Activated CD8-positive, alpha-beta memory T cell treated with anti-CD3 and anti-CD28 coated beads for 36 hours (primary cell): Measurements from ENCODE around the gene MTMR2. TPM values are rescaled to one million over a fixed set of nuclear protein-coding genes. Genes with fewer than 3 reads are reported as not detected.

ENCODE experiments used
- CTCF ChIA-PET: fragments of 350-600 bp; sonication (Branson Sonifier 250); formaldehyde crosslinking; loops from one replicate; lab custom pipeline; 2021; ENCODE audit warnings: antibody characterized with exemption; lab: Charles Lee
- POLR2A ChIA-PET: fragments of 350-600 bp; sonication (Branson Sonifier 250); formaldehyde crosslinking; loops from one replicate; lab custom pipeline; 2021; ENCODE audit warnings: antibody characterized with exemption; lab: Charles Lee
- total RNA-seq, 2 experiments: library from RNA; stranded (reverse); gene quantifications; one replicate each; pipeline ENCODE4 v1.2.3, GENCODE V29; 2021

Gene MTMR2
- total RNA-seq, 2 experiments from 2014 or later = 51.5 to 54.2 TPM

DNA sequence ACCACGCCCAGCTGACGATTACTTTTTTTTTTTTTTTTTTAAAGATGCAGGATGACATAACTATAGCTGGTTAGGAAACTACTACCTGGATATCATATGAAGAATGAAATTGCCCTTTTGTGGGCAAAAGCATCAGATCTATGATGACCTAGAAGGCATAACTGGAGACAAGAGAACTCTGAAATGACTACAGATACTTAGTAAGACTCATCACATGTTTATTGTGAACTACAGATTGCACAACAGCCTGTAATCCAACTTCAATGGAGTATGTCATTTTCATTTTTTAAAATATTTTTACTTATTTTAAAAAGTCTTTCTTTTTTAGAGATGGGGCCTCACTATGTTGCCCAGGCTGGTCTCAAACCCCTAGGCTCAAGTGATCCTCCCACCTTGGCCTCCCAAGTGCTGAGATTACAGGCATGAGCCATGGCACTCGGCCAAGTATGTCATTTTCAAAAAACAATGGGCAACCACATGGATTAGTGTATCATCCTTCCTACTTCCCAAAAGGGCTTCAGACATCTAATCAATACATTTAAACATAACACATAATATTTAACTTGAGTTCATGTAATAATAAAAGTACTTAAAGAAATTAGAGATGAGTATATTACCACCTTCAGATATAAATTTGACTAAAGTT, 3.3 kb downstream of the MTMR2 start:
- CTCF ChIA-PET = interaction anchor here (0.7 kb wide), 1 partner anchor 62 kb away, joined by 3 read pairs; no protein-coding TSS in a partner anchor
- POLR2A ChIA-PET = interaction anchor here (0.6 kb wide), 1 partner anchor 133 kb away, joined by 3 read pairs; no protein-coding TSS in a partner anchor

DNA sequence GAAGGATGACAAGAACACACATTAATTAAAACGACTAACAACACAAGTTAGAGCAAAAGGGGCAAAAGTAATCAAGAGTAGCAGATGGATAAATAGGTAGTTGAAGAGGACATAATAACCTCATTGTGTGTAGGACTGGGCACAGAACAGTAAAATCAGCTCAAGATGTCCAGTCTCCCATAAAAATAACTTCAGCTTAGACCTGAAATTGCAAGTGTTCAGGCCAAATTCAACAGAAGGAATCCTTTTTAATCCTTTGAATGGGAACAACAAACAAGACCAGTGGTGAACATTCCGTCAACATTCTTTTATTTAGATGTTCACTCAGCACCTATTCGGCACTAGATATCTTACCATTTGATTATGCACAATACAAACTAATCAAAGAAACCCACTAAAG, 4.4 kb downstream of the MTMR2 start:
- POLR2A ChIA-PET = no interaction called here

DNA sequence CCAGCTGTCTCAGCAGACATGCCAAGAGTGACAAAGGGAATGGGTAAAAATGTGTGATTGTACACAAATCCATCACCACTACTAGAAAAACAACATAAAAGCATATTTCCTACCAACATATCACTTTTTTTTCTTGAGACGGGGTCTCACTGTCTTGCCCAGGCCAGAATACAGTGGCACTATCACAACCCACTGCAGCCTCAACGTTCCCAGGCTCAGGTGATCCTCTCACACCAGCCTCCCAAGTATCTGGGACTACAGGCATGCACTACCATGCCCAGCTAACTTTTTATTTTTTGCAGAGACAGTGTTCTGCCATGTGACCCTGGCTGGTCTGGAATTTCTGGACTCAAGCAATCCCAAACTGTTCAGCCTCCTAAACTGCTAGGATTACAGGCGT, 5.2 kb downstream of the MTMR2 start:
- POLR2A ChIA-PET = no interaction called here
- CTCF ChIA-PET = no interaction called here

More for the DNA sequence above, 4.4 kb downstream of the MTMR2 start:
- CTCF ChIA-PET = no interaction called here

DNA sequence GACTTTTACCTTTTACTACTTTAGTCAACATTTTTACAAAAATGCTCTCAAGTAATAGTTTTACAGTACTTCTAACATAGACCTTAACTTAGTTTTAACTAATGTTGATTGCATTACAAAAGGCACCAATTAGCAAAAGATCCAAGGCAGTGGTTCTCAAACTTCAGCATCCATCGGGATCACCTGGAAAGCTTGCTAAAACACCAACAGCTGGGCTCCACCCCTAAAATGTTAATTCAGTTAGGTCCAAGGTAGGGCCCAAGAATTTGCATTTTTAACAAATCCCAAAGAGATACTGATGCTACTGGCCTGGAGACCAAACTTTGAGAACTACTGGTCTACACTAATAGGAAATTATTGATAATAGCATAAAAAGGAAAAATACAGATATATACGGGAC, 5.9 kb downstream of the MTMR2 start:
- POLR2A ChIA-PET = no interaction called here

DNA sequence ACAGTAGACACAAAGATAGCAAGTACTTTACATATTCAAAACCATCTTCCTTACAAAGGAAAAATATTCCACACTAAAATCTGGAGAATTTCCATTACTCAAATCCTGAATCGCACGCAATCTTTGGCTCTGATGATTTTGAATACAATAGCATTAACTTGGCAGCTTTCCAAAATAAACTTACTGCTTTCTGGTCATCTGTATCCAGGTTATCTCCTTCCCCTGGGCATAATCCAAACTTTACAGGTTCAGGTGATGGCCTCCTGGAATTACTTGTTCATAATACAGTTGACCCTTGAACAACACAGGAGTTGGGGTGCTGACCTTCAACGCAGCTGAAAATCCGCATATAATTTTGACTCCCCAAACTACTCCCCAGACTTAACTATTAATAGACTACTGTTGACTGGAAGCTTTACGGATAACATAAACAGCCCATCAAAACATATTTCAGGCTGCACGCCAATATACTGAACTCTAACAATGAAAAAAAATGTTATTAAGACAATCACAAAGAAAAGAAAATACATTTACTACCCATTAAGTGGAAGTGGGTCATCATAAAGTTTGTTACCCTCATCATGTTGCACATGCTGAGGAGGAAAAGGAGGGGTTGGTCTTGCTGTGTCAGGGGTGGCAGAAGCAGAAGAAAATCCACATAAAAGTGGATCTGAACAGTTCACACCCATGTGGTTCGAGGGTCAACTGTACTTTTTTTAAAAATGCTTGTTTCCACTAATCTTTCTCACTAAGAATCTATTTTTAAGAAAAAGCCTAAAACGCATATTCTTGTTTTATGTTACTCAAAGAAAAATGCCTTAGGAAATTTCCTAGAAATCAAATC, 6.5 kb downstream of the MTMR2 start:
- POLR2A ChIA-PET = no interaction called here
- CTCF ChIA-PET = no interaction called here

More for the DNA sequence above, 5.9 kb downstream of the MTMR2 start:
- CTCF ChIA-PET = no interaction called here

DNA sequence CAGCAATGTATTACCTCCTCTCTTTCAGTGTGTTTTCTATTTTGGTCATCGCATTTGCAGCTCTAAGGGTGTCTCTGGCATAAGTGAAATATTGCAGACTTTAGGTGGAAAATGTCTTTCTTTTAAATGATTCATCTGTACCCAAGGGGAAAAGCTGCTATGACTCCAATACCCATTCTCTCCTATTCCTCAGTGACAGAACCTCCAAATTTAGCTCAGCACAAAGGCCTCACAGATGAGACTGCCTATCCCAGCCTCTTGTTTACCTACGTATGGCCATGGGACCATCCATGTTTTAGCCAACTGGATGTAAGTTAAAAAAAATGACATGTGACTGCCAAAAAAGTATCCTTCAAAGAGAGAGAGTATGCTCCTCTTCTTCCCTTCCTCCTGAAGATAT, 7.9 kb downstream of the MTMR2 start:
- POLR2A ChIA-PET = no interaction called here
- CTCF ChIA-PET = no interaction called here

DNA sequence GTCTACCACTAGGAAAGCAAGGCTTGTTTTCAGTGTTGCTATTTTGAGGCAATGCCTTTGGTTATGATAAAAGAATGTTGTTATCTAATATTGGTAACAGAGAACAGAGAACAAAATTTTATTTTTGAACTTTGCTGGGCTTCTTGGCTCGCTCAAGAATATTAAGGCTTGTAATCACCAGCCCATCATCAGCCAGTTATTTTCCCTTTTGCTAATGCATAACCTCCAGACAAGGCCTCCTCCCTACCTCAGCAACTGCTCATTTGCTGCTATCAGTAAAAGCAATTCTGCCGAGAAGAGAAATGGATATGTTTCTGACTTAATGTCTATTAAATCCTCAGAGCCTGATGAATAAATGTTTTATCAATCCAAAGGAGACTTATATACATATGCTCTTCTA, 8.9 kb downstream of the MTMR2 start:
- POLR2A ChIA-PET = no interaction called here

DNA sequence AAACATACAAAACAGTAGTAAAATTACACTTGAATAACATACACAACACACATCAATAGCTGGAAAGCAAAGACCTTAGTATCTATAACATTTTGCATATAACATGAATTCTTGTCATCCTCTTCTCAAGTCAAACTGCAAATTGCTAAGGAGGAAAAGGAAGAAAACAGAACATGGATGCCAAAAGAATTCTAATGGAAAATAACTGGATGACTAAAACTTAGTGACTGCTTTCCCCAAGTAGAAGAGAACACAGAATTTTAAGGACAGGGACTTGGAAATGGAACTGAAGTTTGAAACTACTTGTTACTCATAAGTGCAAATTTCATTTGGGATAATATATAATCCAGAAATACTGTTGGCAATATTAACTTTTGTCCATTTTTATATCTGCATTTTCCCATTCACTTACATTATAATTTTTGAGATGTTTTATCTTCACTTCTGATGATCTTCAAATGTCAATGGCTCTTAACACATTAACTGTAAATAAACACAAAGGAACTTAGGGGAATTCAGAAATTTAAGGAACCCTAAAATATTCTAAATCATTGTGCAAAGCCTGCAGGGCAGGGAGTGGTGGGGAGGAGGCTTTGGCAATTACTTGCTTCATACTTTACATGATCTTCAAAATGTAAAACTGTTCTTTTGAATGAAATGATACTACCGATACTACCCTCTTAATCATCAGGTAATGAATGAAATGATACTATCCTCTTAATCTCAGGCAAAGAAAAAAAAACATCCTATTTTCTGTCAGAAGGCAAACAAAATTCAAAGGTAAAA, 9.9 kb downstream of the MTMR2 start:
- ChIA-PET POLR2A (no interaction called here), CTCF (no interaction called here)

More for the DNA sequence above, 8.9 kb downstream of the MTMR2 start:
- CTCF ChIA-PET = no interaction called here

DNA sequence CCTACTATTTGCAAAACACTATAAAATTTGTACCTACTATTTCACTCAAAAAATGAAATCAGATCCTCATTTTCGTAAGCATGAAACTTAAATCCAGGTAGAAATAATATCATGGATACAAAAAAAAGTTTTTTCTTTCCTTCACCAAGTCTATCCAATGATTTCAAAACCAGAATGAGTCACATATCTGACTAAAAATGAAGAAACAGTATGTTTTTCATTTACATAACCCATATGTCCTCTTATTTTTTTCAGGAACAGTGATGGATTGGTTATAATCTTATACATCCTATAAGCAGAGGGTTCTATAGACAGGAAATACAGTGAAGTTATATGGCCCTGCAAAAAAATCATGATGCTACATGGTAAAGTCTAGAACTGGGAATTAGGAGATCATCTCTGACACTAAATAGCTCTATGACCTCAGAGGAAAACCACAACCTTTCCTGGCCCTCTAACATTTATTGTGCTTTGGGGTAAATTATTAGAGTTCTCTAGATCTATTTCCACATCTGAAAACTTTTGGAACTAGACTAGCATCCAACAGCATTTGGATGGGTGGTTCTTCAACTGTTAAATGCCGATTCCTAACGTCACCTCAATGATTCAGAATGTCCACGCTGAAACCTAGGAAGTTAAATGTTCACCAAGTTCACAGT, 10.9 kb downstream of the MTMR2 start:
- ChIA-PET POLR2A (no interaction called here), CTCF (no interaction called here)

DNA sequence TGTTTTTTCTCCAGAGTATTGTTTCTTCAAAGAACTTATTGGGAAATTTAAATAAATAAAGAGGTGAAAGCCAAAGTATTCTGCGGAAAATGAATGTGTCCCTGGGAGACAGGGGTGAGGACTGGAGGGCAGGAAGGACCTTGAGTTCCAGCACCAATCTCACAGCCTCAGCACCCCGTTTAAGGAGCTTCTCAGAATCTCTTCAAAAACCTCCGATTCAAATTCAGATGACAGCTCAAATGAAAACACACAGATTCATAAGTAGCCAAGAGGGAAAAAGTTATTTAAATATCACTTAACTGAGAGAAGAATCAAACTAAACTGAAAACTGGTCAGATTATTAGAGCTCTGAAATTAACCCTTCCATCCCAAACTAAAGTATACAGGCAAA, 12.5 kb downstream of the MTMR2 start:
- ChIA-PET POLR2A (no interaction called here), CTCF (no interaction called here)

DNA sequence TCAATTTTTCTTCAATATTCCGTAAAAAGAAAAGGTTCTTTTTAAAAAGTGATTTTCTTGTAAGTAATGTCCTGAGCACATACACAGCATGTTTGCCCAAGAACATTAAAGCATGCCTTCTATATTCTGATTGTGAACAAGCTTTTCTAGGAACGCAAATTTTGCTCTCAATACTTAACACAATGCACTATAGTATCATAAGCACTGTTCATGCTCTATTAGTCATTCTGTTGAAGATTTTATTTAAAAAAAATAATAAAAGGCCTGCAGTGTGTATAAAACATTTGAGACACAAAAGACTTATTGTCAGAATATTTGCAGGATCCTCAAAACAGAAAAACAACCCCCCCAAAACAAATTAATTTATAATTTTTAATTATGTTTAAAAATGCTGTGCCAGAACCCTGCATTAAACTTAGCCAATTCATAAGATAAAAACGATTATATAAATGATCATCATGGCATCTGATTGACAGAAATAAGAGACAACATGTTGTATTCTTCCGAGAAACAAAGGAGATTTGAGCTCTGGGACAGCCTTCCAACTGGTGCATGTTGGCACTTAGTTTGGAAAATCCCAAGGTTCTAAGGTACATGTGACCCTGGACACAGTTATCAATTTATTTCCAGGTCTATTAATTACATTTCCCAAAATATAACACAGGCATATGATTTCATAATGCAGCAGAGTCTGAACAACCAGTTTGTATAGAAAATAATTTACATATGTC, 13.1 kb downstream of the MTMR2 start:
- POLR2A ChIA-PET = no interaction called here
- CTCF ChIA-PET = no interaction called here

DNA sequence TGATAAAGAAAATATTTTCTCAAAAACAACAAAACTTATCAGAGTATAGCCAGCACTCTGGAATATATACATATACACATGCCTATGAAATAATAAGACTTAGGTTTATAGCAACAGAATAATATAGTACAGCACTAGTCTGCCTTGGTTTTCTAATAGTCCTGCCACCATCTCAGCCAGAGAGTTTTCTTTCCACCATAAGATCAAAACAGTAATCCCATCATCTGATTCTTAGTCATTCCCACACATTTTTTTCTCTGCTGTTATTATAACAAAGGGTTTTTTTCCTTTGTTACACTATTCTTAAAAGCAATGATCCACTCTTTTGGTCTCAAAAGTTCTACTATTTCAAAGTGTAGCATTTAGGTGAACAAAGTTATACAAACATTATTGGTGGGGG, 15.1 kb downstream of the MTMR2 start:
- CTCF ChIA-PET = no interaction called here
- POLR2A ChIA-PET = no interaction called here

DNA sequence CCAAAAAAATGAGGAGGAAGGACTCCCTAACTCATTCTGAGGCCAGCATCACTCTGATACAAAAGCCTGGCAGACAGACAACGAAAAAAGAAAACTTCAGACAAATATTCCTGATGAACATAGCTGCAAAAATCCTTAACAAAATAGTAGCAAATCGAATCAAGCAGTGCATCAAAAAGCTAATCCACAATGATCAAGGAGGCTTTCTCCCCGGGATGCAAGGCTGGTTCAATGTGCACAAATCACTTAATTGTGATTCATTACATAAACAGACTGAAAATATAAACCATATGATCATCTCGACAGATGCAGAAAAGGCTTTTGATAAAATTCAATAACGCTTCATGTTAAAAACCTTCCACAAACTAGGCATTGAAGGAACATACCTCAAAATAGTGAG, 16.4 kb downstream of the MTMR2 start:
- ChIA-PET POLR2A (no interaction called here), CTCF (interaction anchor here (0.6 to 0.9 kb wide), 2 partner anchors 92 to 838 kb away, joined by 3 to 7 read pairs; no protein-coding TSS in a partner anchor)

DNA sequence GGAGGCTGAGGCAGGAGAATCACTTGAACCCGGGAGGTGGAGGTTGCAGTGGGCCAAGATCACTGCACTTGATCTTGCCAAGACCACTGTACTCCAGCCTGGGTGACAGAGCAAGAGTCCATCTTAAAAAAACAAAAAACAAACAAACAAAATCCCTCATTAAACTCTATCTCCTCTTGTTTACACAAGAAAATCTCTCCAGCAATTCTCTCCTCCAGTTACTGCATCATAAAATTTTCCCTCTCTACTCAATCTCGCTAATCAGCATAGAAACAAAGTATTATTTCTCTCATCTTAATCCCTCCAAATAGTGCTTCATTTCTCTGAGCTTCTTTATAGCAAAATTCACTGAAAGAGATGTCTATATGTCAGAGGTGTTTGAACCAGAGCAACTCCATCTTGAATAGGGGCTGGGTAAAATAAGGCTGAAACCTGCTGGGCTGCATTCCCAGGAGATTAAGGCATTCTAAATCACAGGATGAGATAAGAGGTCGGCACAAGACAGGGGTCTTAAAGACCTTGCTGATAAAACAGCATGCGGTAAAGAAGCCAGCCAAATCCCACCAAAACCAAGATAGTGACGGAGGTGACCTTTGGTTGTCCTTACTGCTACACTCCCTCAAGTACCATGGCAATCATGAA, 19.8 kb downstream of the MTMR2 start:
- ChIA-PET CTCF (no interaction called here), POLR2A (no interaction called here)

DNA sequence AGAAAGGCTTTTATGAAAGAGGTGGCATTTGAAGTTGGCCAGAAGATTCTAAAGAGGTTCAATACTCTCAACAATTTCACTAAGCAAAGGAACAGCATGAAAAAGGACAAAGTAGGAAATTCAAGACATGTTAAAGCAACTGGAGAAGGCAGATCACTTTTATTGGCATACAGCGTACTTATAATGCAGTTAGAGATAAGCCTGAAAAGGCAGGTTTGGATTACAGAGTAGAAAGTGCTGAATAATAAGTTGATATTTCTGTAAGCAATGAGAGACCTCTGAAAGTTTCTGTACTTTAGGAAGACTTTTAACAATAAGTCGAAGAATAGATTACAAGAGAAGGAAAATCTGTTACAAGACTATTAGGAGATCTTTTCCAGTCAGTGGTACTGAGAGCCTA, 25.1 kb downstream of the MTMR2 start:
- POLR2A ChIA-PET = no interaction called here
- CTCF ChIA-PET = no interaction called here

DNA sequence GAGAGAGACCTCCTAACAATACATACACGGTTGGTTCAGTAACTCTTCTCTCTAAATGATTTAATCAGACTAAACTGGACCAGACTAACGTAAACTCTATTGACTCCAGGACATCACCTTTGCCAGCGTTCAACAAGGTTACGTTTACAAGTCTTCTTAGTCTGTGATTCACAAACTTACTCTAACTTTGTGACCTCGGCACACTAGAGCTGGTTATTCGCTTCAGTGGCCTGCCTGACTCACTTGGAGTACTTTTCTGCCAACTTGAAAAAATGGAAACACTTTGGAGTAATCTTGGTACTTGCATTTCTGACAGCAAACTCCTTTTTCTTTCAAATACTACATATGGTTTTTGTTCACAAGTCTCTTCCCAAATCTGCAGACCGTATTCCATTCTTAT, 26.2 kb downstream of the MTMR2 start:
- CTCF ChIA-PET = no interaction called here
- POLR2A ChIA-PET = no interaction called here

DNA sequence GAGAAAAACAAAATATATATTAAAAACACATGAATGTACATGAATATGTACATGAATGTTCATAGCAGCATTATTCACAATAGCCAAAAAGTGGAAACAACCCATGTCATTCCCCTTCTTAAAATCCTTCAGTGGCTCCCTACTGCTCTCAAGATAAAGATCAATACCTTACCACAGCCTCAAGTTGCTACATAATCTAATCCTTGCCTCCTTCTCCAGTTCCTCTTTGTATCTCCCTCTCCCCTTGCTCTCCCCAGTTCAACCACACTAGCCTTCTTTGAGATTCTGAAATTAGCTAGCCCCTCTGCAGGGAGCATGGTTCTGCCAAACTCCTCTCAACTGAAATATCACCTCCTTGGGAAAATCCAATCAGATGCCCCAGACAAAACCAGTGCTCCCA, 28.1 kb downstream of the MTMR2 start:
- CTCF ChIA-PET = no interaction called here
- POLR2A ChIA-PET = no interaction called here

DNA sequence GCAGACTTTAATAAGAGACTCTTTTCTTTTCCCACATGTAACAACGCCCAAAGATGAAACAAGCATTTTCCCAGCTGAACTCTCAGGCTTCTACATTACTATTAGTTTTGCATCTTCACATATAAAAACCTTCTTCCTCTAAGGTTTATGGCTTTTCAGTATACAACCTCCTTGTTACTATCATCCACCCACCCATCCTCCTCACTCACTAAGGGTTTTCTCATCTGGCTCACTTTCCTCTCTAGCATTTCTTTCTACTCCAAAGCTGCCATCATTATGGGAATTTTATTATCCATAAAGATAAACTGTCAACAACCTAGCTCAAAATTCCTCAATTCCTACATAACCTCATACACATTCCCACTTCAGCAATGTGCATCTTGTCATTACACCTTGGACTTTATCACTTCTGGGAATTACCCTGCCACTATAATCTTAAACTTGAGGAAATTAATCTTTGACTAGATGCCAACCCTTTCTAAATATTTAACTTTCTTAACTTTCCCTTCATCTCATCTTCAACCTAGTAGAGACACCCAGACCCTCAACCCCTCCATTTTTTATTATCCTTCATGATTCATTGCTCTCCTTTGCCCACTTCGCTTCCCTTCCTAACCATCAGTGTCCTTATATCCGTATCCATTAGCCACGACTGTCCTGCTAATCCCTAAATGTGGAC, 30.9 kb downstream of the MTMR2 start:
- ChIA-PET POLR2A (no interaction called here), CTCF (no interaction called here)
